DND-41 (cell line): ENCODE data around the gene P2RY2.

Source experiments
- ATAC-seq: fragments of 200-7000 bp; cut with Tn5 transposase; 3 replicates; pipeline ENCODE4 v1.9.1; 2021; ENCODE audit warnings: low read depth; ENCODE audit not compliant: insufficient read depth
- DNase-seq: peaks from one replicate; pipeline ENCODE4 v3.0.0-alpha.2; 2020
- H2AFZ ChIP-seq: 2 replicates; pipeline ENCODE4 v1.6.0; 2012; ENCODE audit warnings: low read depth, low read length
- H3K27ac ChIP-seq: 2 replicates; pipeline ENCODE4 v1.5.1; 2012; ENCODE audit warnings: low read length, inconsistent platforms
- H3K27me3 ChIP-seq: fragments of 200-600 bp; sonication (generic); 2 replicates; pipeline ENCODE4 v1.6.0; 2012; ENCODE audit warnings: low read length, mild to moderate bottlenecking, inconsistent platforms; ENCODE audit not compliant: insufficient read depth, poor library complexity
- H3K36me3 ChIP-seq: 2 replicates; pipeline ENCODE4 v1.5.1; 2012; ENCODE audit warnings: low read length, inconsistent platforms; ENCODE audit not compliant: insufficient read depth
- H3K4me1 ChIP-seq: 2 replicates; pipeline ENCODE4 v1.5.1; 2012; ENCODE audit warnings: mild to moderate bottlenecking, low read length; ENCODE audit not compliant: insufficient read depth
- H3K4me2 ChIP-seq: 2 replicates; pipeline ENCODE4 v1.6.0; 2012; ENCODE audit warnings: mild to moderate bottlenecking, moderate library complexity, low read length, inconsistent platforms; ENCODE audit not compliant: insufficient read depth
- H3K4me3 ChIP-seq, 2 experiments: fragments of 200-600 bp in 1 of 2; shearing (Covaris generic) in 1 of 2; 2 replicates each; pipeline ENCODE4 v1.5.1; 2012 to 2016; ENCODE audit warnings: inconsistent platforms in 2 of 2, low read length in 2 of 2, mild to moderate bottlenecking in 2 of 2, low read depth in 1 of 2, moderate library complexity in 1 of 2
- H3K79me2 ChIP-seq: 2 replicates; pipeline ENCODE4 v1.6.0; 2012; ENCODE audit warnings: low read length, inconsistent platforms; ENCODE audit not compliant: insufficient read depth
- H3K9ac ChIP-seq: 2 replicates; pipeline ENCODE4 v1.6.0; 2012; ENCODE audit warnings: low read depth, mild to moderate bottlenecking, inconsistent platforms, low read length, moderate library complexity
- H3K9me3 ChIP-seq: 2 replicates; pipeline ENCODE4 v1.5.1; 2012; ENCODE audit warnings: low read length, moderate library complexity, mild to moderate bottlenecking, inconsistent platforms; ENCODE audit not compliant: insufficient read depth, severe bottlenecking
- H4K20me1 ChIP-seq: 2 replicates; pipeline ENCODE4 v1.6.0; 2012; ENCODE audit warnings: low read length; ENCODE audit not compliant: insufficient read depth
- CTCF ChIP-seq: IDR thresholded peaks from 2 replicates; pipeline ENCODE4 v1.5.1; 2012; ENCODE audit warnings: borderline replicate concordance, low read length, moderate library complexity, mild to moderate bottlenecking; ENCODE audit not compliant: poor library complexity, severe bottlenecking; ENCODE audit errors: extremely low read depth
- EZH2 ChIP-seq: IDR thresholded peaks from 3 replicates; pipeline ENCODE4 v1.6.1; 2012; ENCODE audit warnings: borderline replicate concordance, low read depth, mild to moderate bottlenecking, moderate library complexity, low read length, inconsistent platforms; ENCODE audit not compliant: severe bottlenecking

Gene P2RY2

DNA sequence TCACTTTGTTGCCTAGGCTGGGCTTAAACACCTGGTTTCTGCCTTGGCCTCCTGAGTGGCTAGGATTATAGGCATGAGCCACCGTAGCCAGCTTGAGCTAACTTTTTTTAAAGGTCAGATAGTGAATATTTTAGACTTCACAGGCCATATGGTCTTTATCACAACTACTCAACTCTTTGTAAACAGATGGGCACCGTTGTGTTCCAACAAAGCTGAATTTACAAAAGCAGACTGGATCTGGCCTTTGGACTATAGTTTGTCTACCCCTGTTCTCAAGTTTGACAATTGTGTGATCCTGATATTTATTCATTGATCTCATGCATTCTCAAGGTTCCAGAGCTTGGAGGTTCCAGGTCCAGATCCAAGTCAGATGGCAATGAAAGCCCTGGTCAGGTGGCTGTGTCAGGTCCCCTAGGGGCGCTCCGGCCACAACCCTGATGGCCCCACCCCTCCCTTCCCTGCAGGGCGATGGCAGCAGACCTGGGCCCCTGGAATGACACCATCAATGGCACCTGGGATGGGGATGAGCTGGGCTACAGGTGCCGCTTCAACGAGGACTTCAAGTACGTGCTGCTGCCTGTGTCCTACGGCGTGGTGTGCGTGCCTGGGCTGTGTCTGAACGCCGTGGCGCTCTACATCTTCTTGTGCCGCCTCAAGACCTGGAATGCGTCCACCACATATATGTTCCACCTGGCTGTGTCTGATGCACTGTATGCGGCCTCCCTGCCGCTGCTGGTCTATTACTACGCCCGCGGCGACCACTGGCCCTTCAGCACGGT, 15.8 kb downstream of the P2RY2 start:
- Histone ChIP-seq H4K20me1 (no peaks in the 10 kb centered on the region), H3K4me3 (no peak overlapping the region), H3K27ac (no peak overlapping the region), H3K79me2 (no peaks in the 10 kb centered on the region), H3K9ac (no peak overlapping the region), H3K4me2 (no peak overlapping the region), H2AFZ (no peak overlapping the region), H3K4me1 (no peaks in the 10 kb centered on the region), H3K36me3 (no peaks in the 10 kb centered on the region), H3K27me3 (no peaks in the 10 kb centered on the region), H3K9me3 (no peaks in the 10 kb centered on the region)
- TF ChIP-seq EZH2: no peak
- no peak for TF ChIP-seq CTCF
- DNase-seq (no peak), ATAC-seq (no peak)

DNA sequence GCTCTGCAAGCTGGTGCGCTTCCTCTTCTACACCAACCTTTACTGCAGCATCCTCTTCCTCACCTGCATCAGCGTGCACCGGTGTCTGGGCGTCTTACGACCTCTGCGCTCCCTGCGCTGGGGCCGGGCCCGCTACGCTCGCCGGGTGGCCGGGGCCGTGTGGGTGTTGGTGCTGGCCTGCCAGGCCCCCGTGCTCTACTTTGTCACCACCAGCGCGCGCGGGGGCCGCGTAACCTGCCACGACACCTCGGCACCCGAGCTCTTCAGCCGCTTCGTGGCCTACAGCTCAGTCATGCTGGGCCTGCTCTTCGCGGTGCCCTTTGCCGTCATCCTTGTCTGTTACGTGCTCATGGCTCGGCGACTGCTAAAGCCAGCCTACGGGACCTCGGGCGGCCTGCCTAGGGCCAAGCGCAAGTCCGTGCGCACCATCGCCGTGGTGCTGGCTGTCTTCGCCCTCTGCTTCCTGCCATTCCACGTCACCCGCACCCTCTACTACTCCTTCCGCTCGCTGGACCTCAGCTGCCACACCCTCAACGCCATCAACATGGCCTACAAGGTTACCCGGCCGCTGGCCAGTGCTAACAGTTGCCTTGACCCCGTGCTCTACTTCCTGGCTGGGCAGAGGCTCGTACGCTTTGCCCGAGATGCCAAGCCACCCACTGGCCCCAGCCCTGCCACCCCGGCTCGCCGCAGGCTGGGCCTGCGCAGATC, 16.5 kb downstream of the P2RY2 start:
- TF ChIP-seq CTCF (no peak), EZH2 (no peak)
- Histone ChIP-seq H3K4me1 (no peaks in the 10 kb centered on the region), H3K9ac (no peak overlapping the region), H3K27me3 (no peaks in the 10 kb centered on the region), H3K36me3 (no peaks in the 10 kb centered on the region), H4K20me1 (no peaks in the 10 kb centered on the region), H2AFZ (no peak overlapping the region), H3K27ac (no peak overlapping the region), H3K79me2 (no peaks in the 10 kb centered on the region), H3K9me3 (no peaks in the 10 kb centered on the region), H3K4me3 (no peak overlapping the region), H3K4me2 (no peak overlapping the region)
- ATAC-seq: no peak
- no peak for DNase-seq

DNA sequence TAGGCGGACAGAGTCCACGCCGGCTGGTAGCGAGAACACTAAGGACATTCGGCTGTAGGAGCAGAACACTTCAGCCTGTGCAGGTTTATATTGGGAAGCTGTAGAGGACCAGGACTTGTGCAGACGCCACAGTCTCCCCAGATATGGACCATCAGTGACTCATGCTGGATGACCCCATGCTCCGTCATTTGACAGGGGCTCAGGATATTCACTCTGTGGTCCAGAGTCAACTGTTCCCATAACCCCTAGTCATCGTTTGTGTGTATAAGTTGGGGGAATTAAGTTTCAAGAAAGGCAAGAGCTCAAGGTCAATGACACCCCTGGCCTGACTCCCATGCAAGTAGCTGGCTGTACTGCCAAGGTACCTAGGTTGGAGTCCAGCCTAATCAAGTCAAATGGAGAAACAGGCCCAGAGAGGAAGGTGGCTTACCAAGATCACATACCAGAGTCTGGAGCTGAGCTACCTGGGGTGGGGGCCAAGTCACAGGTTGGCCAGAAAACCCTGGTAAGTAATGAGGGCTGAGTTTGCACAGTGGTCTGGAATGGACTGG, 17.2 kb downstream of the P2RY2 start:
- no peak overlapping the region for H2AFZ ChIP-seq
- no peaks in the 10 kb centered on the region for H4K20me1 ChIP-seq
- no peaks in the 10 kb centered on the region for H3K79me2 ChIP-seq
- no peaks in the 10 kb centered on the region for H3K9me3 ChIP-seq
- no peaks in the 10 kb centered on the region for H3K4me1 ChIP-seq
- ATAC-seq (no peak), DNase-seq (no peak)
- no peak overlapping the region for H3K4me3 ChIP-seq
- H3K27me3 ChIP-seq: no peaks in the 10 kb centered on the region
- TF ChIP-seq CTCF: no peak
- TF ChIP-seq EZH2: no peak
- H3K36me3 ChIP-seq: no peaks in the 10 kb centered on the region
- no peak overlapping the region for H3K4me2 ChIP-seq
- no peak overlapping the region for H3K27ac ChIP-seq
- H3K9ac ChIP-seq: no peak overlapping the region
